K562 (cell line): ENCODE data around the gene SUSD3. TPM values are rescaled to one million over a fixed set of nuclear protein-coding genes. Genes with fewer than 3 reads are reported as not detected.

ENCODE experiments used
- ATAC-seq: fragments of 200-7000 bp; cut with Tn5 transposase; 3 replicates; pipeline ENCODE4 v1.9.1; 2020; ENCODE audit warnings: moderate library complexity
- BruUV-seq: library from RNA; stranded (reverse); fragments of 400-500 nt; replicated peaks from 2 replicates; lab custom pipeline; 2021; lab: Mats Ljungman, UMichigan
- CTCF ChIA-PET: fragments of 300-600 bp; formaldehyde crosslinking; extraction: SDS; loops from one replicate; lab custom pipeline; 2021; ENCODE audit warnings: low intra/inter-chr PET ratio; lab: Yijun Ruan, JAX
- POLR2A ChIA-PET: fragments of 300-600, 350-650 bp; sonication (Branson Sonifier 250); formaldehyde crosslinking; extraction: SDS; loops from one replicate; lab custom pipeline; 2021; ENCODE audit warnings: antibody characterized with exemption, inconsistent platforms; lab: Yijun Ruan, JAX
- DNase-seq, 4 experiments: peaks; one replicate each; pipeline versions ENCODE4 v3.0.0 to v3.0.0-alpha.2; 2011 to 2018; ENCODE audit warnings: low spot score in 3 of 4, mixed read lengths in 3 of 4; ENCODE audit errors: extremely low read depth in 1 of 4
- FAIRE-seq: peaks from 2 replicates; lab custom pipeline; 2011; peaks lifted over from hg19 to GRCh38; lab: Jason Lieb, UNC
- H2AFZ ChIP-seq: 2 replicates; pipeline ENCODE4 v1.6.0; 2011; ENCODE audit warnings: low read depth, low read length, control low read depth, inconsistent platforms
- H3K27ac ChIP-seq: fragments of 200-600 bp; 3 replicates; pipeline ENCODE4 v1.8.0; 2011; ENCODE audit warnings: low read depth, mild to moderate bottlenecking, control low read depth, inconsistent platforms, low read length, moderate library complexity, mixed read lengths; ENCODE audit errors: extremely low read depth
- H3K27me3 ChIP-seq, 2 experiments: fragments of 300-600 bp in 1 of 2; 2 replicates in 1 of 2; 3 replicates in 1 of 2; pipeline versions ENCODE4 v1.6.0 to v1.8.0; 2011; ENCODE audit warnings: inconsistent platforms in 2 of 2, low read length in 2 of 2, mild to moderate bottlenecking in 1 of 2, mixed read lengths in 1 of 2, moderate library complexity in 1 of 2; ENCODE audit not compliant: control insufficient read depth in 2 of 2, insufficient read depth in 2 of 2
- H3K36me3 ChIP-seq: fragments of 300-600 bp; 3 replicates; pipeline ENCODE4 v1.8.0; 2011; ENCODE audit warnings: mild to moderate bottlenecking, low read length, inconsistent platforms; ENCODE audit not compliant: control insufficient read depth, insufficient read depth
- H3K4me1 ChIP-seq, 2 experiments: fragments of 200-600 bp in 1 of 2; replicated peaks in 1 of 2; 2 replicates in 1 of 2; 3 replicates in 1 of 2; pipeline versions ENCODE4 v1.5.1 to v1.8.0; 2011; ENCODE audit warnings: inconsistent platforms in 2 of 2, low read length in 2 of 2, mild to moderate bottlenecking in 1 of 2, mixed read lengths in 1 of 2, moderate library complexity in 1 of 2; ENCODE audit not compliant: control insufficient read depth in 2 of 2, insufficient read depth in 2 of 2
- H3K4me2 ChIP-seq: 2 replicates; pipeline ENCODE4 v1.6.1; 2011; ENCODE audit warnings: low read length, control low read depth, inconsistent platforms, mixed read lengths; ENCODE audit not compliant: insufficient read depth
- H3K4me3 ChIP-seq: fragments of 200-600 bp; sonication (generic), shearing (Covaris generic); 2 replicates; pipeline ENCODE4 v1.5.1; 2016; ENCODE audit warnings: control low read depth, inconsistent platforms
- H3K79me2 ChIP-seq: fragments of 200-600 bp; 3 replicates; pipeline ENCODE4 v1.8.0; 2011; ENCODE audit warnings: low read length, inconsistent platforms; ENCODE audit not compliant: control insufficient read depth, insufficient read depth
- H3K9ac ChIP-seq, 2 experiments: 2 replicates each; pipeline versions ENCODE4 v1.6.0 to v1.6.1; 2011; ENCODE audit warnings: low read depth in 2 of 2, low read length in 2 of 2, control low read depth in 1 of 2, inconsistent platforms in 1 of 2, mild to moderate bottlenecking in 1 of 2, mixed read lengths in 1 of 2; ENCODE audit not compliant: insufficient read depth in 1 of 2
- H3K9me1 ChIP-seq: one replicate; pipeline ENCODE4 v1.6.0; 2011; ENCODE audit warnings: inconsistent platforms, mild to moderate bottlenecking, low read length, moderate library complexity; ENCODE audit not compliant: control insufficient read depth, insufficient read depth
- H3K9me3 ChIP-seq: replicated peaks from 2 replicates; pipeline ENCODE4 v1.5.1; 2011; ENCODE audit warnings: low read depth, low read length, inconsistent platforms; ENCODE audit not compliant: control insufficient read depth, insufficient read depth
- H4K20me1 ChIP-seq: replicated peaks from 2 replicates; pipeline ENCODE4 v1.6.1; 2011; ENCODE audit warnings: low read length, inconsistent platforms, mixed read lengths; ENCODE audit not compliant: control insufficient read depth, insufficient read depth
- CREM ChIP-seq: IDR thresholded peaks from 2 replicates; pipeline ENCODE4 v1.6.1; 2014; ENCODE audit warnings: antibody characterized with exemption, low read depth
- L3MBTL2 ChIP-seq: fragments of 450-650 bp; IDR thresholded peaks from 2 replicates; pipeline ENCODE4 v1.6.1; 2016; ENCODE audit warnings: mild to moderate bottlenecking, moderate library complexity
- POLR3G ChIP-seq: IDR thresholded peaks from 2 replicates; pipeline ENCODE4 v1.6.1; 2011; ENCODE audit not compliant: insufficient read length, insufficient replicate concordance; ENCODE audit errors: extremely low read depth
- PRPF4 ChIP-seq: fragments of 200-400 bp; formaldehyde crosslinking; IDR thresholded peaks from one replicate; pipeline ENCODE4 v1.6.1; 2017; ENCODE audit warnings: low read length, low read depth, mild to moderate bottlenecking; ENCODE audit not compliant: insufficient read depth, poor library complexity, severe bottlenecking
- SAP30 ChIP-seq: fragments of 200-600 bp; sonication (generic); IDR thresholded peaks from 2 replicates; pipeline ENCODE4 v1.6.1; 2012; ENCODE audit warnings: borderline replicate concordance, low read depth, mild to moderate bottlenecking, moderate library complexity, low read length, control low read depth, inconsistent platforms; ENCODE audit not compliant: insufficient read depth, poor library complexity, severe bottlenecking
- SMAD2 ChIP-seq: fragments of 150-350 bp; IDR thresholded peaks from 2 replicates; pipeline ENCODE4 v1.6.1; 2014; ENCODE audit warnings: low read depth, mild to moderate bottlenecking, low read length
- ZC3H8 ChIP-seq: fragments of 450-650 bp; IDR thresholded peaks from 2 replicates; pipeline ENCODE4 v1.6.1; 2017
- ZNF140 ChIP-seq: fragments of 250-450 bp; sonication (Bioruptor Pico); IDR thresholded peaks from 2 replicates; pipeline ENCODE4 v1.8.0; 2021; ENCODE audit warnings: moderate library complexity, mild to moderate bottlenecking, inconsistent platforms
- ZNF253 ChIP-seq: fragments of 250-450 bp; sonication (Bioruptor Pico); conservative IDR thresholded peaks from 2 replicates; pipeline ENCODE4 v1.6.1; 2021; ENCODE audit warnings: mild to moderate bottlenecking
- WGBS: fragments of 100-300 bp; shearing (Covaris generic); methylation state at CpG from one replicate; pipeline ENCODE4 v1.1.6; 2016; ENCODE audit warnings: low coverage, mixed read lengths; ENCODE audit not compliant: insufficient coverage; ENCODE audit errors: missing lambda C conversion rate; 5-methylcytosine and 5-hydroxymethylcytosine counted together
- in situ Hi-C: fragments of 300-500 bp; cut with MboI; formaldehyde crosslinking; loops from 4 replicates; pipeline ENCODE4 v1.15.0; 2018; ENCODE audit warnings: inconsistent platforms, mixed read lengths
- intact Hi-C: fragments of 100-400 bp; cut with micrococcal nuclease; formaldehyde crosslinking; loops from 2 replicates; pipeline ENCODE4 v1.14.2; 2022
- polyA plus RNA-seq, 8 experiments: library from polyadenylated mRNA; depleted of rRNA in 4 of 8; stranded (reverse) in 5 of 8; unstranded in 3 of 8; fragments of >200 nt; fragmentation: Nextera tagmentation in 2 of 8; fragmentation: Illumina TruSeq in 1 of 8; extraction: Ambion mirVana in 2 of 8; extraction: Trizol in 1 of 8; gene quantifications; 2 replicates each; pipeline versions ENCODE4 v1.2.1 to v1.2.3, GENCODE V29; 2011 to 2014; ENCODE audit warnings: inconsistent platforms in 1 of 8, missing spikeins in 1 of 8
- total RNA-seq, 7 experiments: library from RNA; depleted of rRNA in 6 of 7; stranded (reverse); fragments of >200 nt in 6 of 7; fragmentation: Illumina TruSeq in 2 of 7; extraction: Trizol in 2 of 7; gene quantifications; 2 replicates each; pipeline versions ENCODE4 v1.2.1 to v1.2.3, GENCODE V29; 2011 to 2021; ENCODE audit warnings: low replicate concordance in 1 of 7
- TF ChIP-seq, protein P1 (sequence below), 2 experiments: fragments of 200-800 bp in 1 of 2; sonication (Bioruptor generic) in 1 of 2; sonication (generic) in 1 of 2; formaldehyde crosslinking in 1 of 2; IDR thresholded peaks in 1 of 2; conservative IDR thresholded peaks in 1 of 2; 2 replicates each; pipeline versions ENCODE4 v1.5.0 to v1.6.1; 2016 to 2020; ENCODE audit warnings: missing compliant biosample characterization in 1 of 2, missing genetic modification characterization in 1 of 2, missing genetic modification reagents in 1 of 2
- TF ChIP-seq, protein P2 (sequence below): IDR thresholded peaks from 3 replicates; pipeline ENCODE4 v1.6.1; 2011; ENCODE audit warnings: borderline replicate concordance, mild to moderate bottlenecking, moderate library complexity; ENCODE audit not compliant: insufficient read length; ENCODE audit errors: extremely low read depth

Gene SUSD3
- total and polyA plus RNA-seq, 9 of the 15 experiments (the other 6 are each of a cell fraction or from before 2014, with no cell fraction given) = 1.3 to 21.7 (median 11.4) TPM

- no peak for FAIRE-seq
- no peak overlapping the region for H2AFZ ChIP-seq
- no peak overlapping the region for H3K4me2 ChIP-seq
- no peak for DNase-seq
- no peak overlapping the region for H3K4me3 ChIP-seq
- in situ Hi-C loops = no loop called here
- under 1% methylated on average over 10 of the region's 10 CpGs for WGBS
- no peaks in the 10 kb centered on the region for H3K9me3 ChIP-seq
- TF ChIP-seq ZNF140 = no peak
- TF ChIP-seq L3MBTL2 = no peak
- TF ChIP-seq, protein P1, sequence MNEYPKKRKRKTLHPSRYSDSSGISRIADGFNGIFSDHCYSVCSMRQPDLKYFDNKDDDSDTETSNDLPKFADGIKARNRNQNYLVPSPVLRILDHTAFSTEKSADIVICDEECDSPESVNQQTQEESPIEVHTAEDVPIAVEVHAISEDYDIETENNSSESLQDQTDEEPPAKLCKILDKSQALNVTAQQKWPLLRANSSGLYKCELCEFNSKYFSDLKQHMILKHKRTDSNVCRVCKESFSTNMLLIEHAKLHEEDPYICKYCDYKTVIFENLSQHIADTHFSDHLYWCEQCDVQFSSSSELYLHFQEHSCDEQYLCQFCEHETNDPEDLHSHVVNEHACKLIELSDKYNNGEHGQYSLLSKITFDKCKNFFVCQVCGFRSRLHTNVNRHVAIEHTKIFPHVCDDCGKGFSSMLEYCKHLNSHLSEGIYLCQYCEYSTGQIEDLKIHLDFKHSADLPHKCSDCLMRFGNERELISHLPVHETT (CRISPR knock-in tag; conservative IDR thresholded peaks at IDR 0.05 in 1 of 2, IDR thresholded peaks at IDR 0.05 in 1 of 2) = no peak
- no peak for TF ChIP-seq POLR3G
- TF ChIP-seq ZC3H8 = no peak
- TF ChIP-seq ZNF253 (CRISPR knock-in tag) = no peak
- TF ChIP-seq, protein P2, sequence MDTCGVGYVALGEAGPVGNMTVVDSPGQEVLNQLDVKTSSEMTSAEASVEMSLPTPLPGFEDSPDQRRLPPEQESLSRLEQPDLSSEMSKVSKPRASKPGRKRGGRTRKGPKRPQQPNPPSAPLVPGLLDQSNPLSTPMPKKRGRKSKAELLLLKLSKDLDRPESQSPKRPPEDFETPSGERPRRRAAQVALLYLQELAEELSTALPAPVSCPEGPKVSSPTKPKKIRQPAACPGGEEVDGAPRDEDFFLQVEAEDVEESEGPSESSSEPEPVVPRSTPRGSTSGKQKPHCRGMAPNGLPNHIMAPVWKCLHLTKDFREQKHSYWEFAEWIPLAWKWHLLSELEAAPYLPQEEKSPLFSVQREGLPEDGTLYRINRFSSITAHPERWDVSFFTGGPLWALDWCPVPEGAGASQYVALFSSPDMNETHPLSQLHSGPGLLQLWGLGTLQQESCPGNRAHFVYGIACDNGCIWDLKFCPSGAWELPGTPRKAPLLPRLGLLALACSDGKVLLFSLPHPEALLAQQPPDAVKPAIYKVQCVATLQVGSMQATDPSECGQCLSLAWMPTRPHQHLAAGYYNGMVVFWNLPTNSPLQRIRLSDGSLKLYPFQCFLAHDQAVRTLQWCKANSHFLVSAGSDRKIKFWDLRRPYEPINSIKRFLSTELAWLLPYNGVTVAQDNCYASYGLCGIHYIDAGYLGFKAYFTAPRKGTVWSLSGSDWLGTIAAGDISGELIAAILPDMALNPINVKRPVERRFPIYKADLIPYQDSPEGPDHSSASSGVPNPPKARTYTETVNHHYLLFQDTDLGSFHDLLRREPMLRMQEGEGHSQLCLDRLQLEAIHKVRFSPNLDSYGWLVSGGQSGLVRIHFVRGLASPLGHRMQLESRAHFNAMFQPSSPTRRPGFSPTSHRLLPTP = no peak
- TF ChIP-seq SAP30 = no peak
- TF ChIP-seq CREM = no peak
- no peak for TF ChIP-seq SMAD2
- TF ChIP-seq PRPF4 = no peak
- H3K27me3 ChIP-seq = peaks cover 13 to 60% of the 10 kb centered on the region in 2 experiments; a peak in 4 of 5 replicates
- ATAC-seq = no peak
- ChIA-PET CTCF (no interaction called here), POLR2A (interaction anchor here (0.9 kb wide), 1 partner anchor 16 kb away, joined by 4 read pairs; no protein-coding TSS in a partner anchor)
- no TSS peak for BruUV-seq
- no peaks in the 10 kb centered on the region for H3K79me2 ChIP-seq
- no peaks in the 10 kb centered on the region for H4K20me1 ChIP-seq
- H3K36me3 ChIP-seq = no peaks in the 10 kb centered on the region
- H3K9ac ChIP-seq = no peak overlapping the region
- intact Hi-C loops = no loop called here
- peaks cover 0 to 28% of the 10 kb centered on the region in 2 experiments; a peak in 2 of 5 replicates for H3K4me1 ChIP-seq
- H3K9me1 ChIP-seq = peaks cover 4% of the 10 kb centered on the region
- H3K27ac ChIP-seq = no peak overlapping the region
Observed at GRCh38 chr9:93031629-93032430, 26.7 kb upstream of the SUSD3 start.
